HG03558 (cell line): Measurements from ENCODE around the gene ZNF497.
"Not testable (repeated sequence)": the region's sequence is repeated elsewhere in the genome, so short reads cannot be mapped to it uniquely, and the experiment has no call there.

Experiments used
- ATAC-seq: cut with Tn5 transposase; IDR thresholded peaks from one replicate; pipeline ENCODE4 v1.9.1; 2021; ENCODE audit warnings: moderate number of reproducible peaks; ENCODE audit not compliant: unreplicated experiment; ENCODE audit errors: extremely low read depth

The ZNF497 gene

GRCh38 chr19:58395220-58395978 is 32.8 kb upstream of the ZNF497 start, which contains the start of gene RNF225:
Gene RNF225 (plus strand): TSS chr19:58395656. CDS start chr19:58396090, 434 bp downstream.
- no peak for ATAC-seq

- ATAC-seq, result no peak
Observed at GRCh38 chr19:58394821-58395219, 32.3 kb upstream of the ZNF497 start.

DNA sequence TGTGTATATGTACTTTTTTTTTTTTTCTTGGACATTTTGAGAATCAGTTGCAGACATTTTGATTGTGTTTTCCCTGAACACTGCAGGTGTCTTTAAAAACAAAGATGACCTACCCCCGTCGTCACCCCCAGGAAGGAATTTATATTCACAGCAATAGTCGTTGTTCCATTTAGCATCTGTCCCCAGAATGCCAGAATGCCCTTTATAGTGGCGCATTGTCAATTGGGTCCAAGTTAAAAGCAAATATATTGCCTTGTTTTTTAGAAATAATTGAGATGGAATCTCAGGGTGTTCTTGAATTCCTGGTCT is 31.1 kb upstream of the ZNF497 start:
- ATAC-seq, result no peak

DNA sequence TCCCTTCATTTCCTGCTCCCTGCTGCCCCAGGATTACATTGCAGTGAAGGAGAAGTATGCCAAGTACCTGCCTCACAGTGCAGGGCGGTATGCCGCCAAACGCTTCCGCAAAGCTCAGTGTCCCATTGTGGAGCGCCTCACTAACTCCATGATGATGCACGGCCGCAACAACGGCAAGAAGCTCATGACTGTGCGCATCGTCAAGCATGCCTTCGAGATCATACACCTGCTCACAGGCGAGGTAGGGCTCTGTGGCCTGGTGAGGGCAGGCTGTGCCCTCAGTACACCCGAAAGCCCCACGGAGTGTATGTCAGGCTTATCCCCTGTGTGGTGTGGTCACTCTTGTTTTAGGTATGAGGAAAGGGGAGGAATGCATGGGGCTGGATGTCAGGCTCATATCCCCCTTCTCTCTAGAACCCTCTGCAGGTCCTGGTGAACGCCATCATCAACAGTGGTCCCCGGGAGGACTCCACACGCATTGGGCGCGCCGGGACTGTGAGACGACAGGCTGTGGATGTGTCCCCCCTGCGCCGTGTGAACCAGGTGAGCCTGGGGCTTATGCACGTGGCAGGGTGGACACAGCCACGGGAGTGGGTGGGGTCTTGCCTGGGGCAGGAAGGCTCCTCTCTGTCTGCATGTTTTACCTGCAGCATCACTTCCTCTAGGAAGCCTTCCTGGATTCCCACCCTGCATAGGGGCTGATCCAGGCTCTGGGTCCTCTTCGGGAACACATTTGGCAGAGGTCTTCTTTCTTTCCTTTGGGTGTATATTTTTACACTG is 30.6 kb upstream of the ZNF497 start:
- ATAC-seq, result no peak

DNA sequence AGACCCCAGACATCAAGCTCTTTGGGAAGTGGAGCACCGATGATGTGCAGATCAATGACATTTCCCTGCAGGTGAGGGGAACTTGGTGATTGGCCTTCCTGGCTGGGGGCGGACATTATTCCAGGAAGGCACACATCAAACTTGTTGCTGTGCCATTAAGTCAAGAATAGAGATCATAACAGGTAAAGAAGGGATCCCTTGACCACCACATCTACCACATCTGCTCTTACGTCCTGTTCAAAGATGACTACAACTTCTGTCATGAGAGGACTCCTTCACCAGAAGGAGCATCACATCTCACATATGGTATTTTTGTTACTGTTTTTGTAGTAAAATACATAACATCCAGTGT is 25.6 kb upstream of the ZNF497 start:
- ATAC-seq, result no peak

DNA sequence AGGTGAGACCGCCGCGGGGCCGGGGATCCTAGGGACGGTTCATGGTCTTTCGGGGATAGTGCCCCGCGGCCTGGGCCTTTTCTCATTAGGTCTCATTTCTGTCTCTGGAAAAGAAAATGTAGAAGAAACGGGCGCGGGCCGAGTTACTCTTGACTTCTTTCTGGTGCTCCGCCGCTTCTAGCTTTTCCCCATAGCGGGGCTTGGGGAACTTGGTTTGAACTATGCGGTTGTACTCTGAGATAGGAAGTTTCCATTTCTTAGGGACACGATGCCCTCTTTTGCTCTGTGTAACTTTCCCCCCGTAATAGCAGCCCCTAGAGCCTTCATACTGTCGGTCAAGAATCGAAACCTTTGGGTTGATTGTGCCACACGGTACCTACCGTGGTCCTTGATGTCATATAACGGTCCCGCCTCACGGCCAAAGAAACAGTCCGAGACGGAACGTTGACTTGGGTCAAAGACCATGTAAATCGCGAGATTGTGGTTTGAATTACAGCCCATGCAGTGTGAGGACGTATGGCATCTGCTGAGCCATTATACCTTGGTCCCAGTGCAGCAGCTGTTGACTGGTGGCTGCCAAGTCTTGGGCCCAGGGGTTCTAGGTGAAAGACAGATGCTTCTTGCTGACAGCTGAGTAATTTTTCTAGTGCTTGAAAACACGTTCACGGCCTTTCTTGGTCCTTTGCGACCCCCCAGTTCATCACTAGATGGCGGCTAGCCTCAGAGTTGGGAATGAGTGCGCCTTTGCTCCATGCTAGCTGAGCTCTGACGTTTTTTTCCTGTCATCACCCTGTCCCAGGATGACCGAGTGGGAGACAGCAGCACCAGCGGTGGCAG is 25.0 kb upstream of the ZNF497 start:
- ATAC-seq, result no peak

DNA sequence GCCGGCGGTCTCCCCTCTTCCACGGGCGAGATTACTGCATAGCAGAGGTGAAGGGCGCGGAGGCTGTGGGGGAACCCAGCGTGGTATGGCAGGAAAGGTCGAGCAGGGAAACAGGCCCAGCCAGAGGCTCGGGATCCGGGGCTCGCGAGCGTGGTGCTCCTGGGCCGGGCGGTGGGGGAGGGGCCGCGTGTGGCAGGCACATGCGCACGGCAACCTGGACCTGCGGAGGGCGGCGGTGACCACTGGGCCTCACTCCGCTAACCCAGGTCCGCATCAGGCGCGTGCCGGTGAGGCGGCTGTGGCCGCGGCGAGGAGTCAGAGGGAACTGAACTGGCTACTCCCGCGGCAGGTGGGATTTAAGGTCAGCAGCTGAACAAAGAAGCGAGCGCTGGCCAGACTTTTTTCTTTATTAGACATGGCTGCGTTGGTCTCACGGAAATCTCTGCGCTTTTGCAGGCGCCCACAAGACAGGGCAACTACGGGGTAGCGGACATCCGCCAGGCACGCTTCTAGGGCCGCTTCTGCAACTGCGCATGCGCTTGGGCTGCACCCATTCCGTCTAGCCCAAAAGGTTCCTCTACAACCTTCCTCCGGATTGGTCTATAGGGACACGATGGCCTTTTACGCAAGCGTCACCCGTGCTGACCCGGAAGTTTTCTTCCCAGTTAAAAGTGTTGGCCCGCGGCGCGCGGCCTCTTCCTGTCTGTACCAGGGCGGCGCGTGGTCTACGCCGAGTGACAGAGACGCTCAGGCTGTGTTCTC is 24.2 kb upstream of the ZNF497 start, which contains the start of gene RPS5:
TSS of gene RPS5 (plus strand) at position 694 of the 762 bp plus-strand sequence. CDS start 869 bp downstream, outside the sequence.
- peak; percentile 64 for ATAC-seq

DNA sequence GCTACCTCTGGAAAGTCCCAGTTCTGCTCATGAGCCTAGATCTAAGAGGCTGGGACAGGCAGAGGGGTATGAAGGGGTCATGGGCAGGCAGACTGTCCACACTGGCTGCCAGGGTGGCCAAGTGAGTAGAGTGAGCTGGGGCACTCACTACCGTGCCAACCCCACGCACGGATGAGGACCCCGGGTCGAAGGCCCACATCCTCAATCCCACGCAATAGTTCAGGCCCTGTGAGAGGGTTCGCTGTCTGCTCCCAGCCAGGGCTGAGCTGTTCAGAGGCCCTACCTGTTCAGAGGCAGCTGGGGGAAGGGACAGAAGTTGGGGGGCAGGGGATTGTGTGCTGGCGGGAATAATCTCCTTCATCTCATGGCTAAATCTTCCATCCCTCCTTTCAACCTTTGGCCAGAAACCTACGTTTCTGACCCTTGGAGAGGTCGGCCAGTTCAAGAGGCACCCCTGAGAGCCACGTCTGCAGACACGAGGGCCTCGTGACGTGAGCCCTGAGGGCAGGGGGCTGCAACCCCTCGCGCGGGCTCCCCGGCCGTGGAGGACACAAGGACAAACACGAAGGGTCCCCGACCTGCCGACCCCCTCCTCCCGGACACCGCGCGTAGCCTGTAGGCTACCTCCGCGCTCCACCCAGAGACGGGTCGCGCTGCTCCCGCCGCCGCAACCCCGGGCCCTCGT is 23.5 kb upstream of the ZNF497 start:
- ATAC-seq, result no peak

- ATAC-seq, result no peak
Observed at GRCh38 chr19:58385313-58385890, 22.9 kb upstream of the ZNF497 start.

DNA sequence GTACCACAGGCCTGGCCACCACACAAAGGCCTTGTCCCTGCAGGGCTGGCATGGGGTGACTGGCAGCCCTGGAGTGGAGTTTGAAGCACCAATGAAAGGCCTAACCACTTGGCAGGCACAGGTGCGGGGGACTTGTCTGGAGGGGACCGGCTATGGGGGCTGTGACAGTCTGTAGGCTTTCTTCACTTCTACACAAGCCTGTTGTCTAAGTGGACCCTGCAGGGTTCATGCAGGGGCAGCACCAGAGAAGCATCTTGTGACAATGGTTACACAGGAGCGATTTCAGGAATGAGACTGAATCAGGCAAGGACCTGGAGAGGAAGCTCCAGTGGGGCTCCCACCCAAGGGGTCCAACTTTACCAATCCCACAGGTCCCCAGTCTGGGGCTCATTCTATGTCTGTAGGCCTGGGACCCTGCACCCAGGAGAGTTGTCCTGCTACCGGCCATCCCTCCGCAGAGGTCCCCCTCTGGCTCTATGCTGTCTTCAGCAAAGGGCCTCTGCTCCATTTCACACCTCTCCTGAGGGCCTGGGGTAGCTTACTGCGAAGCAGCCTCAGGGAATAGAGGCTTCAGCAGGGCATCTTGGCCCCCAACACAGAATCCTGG is 20.5 kb upstream of the ZNF497 start:
- no peak for ATAC-seq

DNA sequence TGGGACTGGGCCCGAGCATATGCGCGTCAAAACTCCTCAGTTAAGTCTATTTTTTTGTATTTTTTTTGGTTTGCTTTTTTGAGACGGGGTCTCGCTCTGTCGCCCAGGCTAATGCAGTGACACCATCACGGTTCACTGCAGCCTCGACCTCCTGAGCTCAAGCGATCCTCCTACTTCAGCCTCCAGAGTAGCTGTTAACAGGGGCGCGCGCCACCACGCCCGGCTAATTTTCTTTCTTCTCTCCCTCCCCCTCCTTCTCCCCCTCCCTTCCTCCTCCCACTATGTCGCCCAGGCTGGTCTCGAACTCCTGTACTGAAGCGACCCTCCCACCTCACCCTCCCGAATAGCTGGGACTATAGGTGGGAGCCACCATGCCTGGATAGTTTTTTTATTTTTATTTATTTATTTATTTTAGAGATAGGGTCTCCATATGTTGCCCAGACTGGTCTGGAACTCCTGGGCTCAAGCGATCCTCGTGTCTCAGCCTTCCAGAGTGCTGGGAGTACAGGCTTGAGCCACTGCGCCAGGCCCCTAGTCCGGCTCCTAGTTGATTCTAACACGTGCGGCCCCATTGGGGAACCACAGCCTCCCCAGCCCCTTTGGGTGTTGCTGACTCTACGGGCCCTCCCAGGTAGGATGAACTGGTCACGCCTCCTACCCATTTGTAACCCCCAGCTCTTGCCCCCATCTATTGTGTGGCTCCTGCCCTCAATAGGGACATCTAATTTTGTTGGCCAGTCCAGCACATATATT is 19.1 kb upstream of the ZNF497 start:
- no peak for ATAC-seq

- peak; percentile 70 for ATAC-seq
Observed at GRCh38 chr19:58380662-58381459, 18.3 kb upstream of the ZNF497 start, which contains the start of gene ZNF837. Gene ZNF837 (minus strand): TSS chr19:58381030. CDS start chr19:58369332, 11,698 bp downstream.

DNA sequence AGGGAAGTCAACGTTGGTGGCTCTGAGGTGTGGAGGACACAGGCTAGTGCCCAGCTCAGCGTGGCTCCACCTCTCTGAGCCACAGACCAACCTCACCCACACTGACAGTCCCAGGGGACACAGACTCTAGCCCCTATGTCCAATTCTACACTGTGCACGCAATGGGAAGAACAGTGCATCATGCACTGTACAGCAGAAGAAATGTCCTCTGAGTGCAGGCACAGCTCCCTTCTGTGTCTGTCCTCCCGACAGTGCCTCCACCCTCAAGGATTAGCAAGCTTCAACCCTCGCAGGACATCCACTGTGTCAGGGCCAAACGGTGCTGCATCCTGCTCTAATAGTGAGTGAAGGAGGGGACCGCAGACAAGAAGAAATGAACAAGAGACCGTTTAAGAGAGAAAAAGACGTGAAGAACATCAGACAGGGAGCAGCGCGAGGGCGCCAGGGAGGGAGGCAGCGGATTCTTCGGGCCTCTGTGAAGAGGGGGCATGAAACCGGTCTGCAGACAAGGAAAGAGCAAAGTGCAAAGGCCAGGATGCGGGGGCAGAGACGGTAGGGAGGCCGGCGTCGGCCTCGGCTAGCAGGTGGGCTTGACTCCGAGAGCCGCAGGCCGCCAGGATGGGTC is 17.6 kb upstream of the ZNF497 start:
- no peak for ATAC-seq

DNA sequence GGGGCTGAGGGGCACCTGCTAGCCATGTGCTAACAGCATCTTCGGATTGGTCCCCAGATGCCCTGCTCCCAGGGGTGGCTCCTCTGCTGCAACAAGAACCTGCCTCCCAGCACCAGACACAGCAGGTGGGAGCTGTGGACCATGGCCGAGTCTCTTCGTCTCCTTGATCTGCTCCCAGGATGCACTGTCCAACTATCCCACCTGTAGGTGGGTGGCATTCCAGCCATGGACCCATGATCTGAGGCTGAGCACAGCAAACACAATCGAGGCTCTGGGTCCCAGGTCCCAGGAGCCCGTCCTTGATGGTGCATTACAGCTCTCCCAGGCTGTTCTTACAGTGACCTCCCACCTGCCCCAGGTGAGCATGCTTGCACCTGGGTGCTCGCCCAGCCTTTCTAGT is 16.7 kb upstream of the ZNF497 start:
- no peak for ATAC-seq

GRCh38 chr19:58376724-58377123 is 14.2 kb upstream of the ZNF497 start:
- not testable (repeated sequence) for ATAC-seq

- no peak for ATAC-seq
Observed at GRCh38 chr19:58374200-58374599, 11.6 kb upstream of the ZNF497 start.
